Measurements from ENCODE around the gene CHML.

DNA sequence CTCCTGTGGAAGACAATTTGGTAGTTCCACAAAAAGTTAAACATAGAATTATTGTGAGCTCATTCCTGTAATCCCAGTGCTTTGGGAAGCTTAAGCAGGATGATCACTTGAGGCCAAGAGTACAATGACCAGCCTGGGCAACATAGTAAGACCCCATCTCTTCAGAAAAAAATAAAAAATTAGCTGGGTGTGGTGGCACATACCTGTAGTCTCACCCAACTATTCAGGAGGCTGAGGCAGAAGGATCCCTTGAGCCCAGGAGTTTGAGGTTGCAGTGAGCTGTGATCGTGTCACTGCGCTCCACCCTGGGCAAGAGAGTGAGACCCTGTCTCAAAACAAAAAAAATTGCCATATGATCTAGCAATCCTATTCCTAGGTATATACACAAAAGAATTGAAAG lies 4.1 kb upstream of the CHML start:
- no peak for TF ChIP-seq POLR2A (IDR thresholded peaks at IDR 0.05)
- TF ChIP-seq, protein P1, sequence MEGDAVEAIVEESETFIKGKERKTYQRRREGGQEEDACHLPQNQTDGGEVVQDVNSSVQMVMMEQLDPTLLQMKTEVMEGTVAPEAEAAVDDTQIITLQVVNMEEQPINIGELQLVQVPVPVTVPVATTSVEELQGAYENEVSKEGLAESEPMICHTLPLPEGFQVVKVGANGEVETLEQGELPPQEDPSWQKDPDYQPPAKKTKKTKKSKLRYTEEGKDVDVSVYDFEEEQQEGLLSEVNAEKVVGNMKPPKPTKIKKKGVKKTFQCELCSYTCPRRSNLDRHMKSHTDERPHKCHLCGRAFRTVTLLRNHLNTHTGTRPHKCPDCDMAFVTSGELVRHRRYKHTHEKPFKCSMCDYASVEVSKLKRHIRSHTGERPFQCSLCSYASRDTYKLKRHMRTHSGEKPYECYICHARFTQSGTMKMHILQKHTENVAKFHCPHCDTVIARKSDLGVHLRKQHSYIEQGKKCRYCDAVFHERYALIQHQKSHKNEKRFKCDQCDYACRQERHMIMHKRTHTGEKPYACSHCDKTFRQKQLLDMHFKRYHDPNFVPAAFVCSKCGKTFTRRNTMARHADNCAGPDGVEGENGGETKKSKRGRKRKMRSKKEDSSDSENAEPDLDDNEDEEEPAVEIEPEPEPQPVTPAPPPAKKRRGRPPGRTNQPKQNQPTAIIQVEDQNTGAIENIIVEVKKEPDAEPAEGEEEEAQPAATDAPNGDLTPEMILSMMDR (IDR thresholded peaks at IDR 0.05), result no peak

Data from right lobe of liver (tissue), 4 donors.